ENCODE measurements around the gene TPH2. TPM values are rescaled to one million over a fixed set of nuclear protein-coding genes. Genes with fewer than 3 reads are reported as not detected.

The TPH2 gene
- total and polyA plus RNA-seq, 9 of the 15 experiments (the other 6 are each of a cell fraction or from before 2014, with no cell fraction given): 0.06 to 0.28 (median 0.14) TPM; not detected in 4

- TF ChIP-seq, protein P1, sequence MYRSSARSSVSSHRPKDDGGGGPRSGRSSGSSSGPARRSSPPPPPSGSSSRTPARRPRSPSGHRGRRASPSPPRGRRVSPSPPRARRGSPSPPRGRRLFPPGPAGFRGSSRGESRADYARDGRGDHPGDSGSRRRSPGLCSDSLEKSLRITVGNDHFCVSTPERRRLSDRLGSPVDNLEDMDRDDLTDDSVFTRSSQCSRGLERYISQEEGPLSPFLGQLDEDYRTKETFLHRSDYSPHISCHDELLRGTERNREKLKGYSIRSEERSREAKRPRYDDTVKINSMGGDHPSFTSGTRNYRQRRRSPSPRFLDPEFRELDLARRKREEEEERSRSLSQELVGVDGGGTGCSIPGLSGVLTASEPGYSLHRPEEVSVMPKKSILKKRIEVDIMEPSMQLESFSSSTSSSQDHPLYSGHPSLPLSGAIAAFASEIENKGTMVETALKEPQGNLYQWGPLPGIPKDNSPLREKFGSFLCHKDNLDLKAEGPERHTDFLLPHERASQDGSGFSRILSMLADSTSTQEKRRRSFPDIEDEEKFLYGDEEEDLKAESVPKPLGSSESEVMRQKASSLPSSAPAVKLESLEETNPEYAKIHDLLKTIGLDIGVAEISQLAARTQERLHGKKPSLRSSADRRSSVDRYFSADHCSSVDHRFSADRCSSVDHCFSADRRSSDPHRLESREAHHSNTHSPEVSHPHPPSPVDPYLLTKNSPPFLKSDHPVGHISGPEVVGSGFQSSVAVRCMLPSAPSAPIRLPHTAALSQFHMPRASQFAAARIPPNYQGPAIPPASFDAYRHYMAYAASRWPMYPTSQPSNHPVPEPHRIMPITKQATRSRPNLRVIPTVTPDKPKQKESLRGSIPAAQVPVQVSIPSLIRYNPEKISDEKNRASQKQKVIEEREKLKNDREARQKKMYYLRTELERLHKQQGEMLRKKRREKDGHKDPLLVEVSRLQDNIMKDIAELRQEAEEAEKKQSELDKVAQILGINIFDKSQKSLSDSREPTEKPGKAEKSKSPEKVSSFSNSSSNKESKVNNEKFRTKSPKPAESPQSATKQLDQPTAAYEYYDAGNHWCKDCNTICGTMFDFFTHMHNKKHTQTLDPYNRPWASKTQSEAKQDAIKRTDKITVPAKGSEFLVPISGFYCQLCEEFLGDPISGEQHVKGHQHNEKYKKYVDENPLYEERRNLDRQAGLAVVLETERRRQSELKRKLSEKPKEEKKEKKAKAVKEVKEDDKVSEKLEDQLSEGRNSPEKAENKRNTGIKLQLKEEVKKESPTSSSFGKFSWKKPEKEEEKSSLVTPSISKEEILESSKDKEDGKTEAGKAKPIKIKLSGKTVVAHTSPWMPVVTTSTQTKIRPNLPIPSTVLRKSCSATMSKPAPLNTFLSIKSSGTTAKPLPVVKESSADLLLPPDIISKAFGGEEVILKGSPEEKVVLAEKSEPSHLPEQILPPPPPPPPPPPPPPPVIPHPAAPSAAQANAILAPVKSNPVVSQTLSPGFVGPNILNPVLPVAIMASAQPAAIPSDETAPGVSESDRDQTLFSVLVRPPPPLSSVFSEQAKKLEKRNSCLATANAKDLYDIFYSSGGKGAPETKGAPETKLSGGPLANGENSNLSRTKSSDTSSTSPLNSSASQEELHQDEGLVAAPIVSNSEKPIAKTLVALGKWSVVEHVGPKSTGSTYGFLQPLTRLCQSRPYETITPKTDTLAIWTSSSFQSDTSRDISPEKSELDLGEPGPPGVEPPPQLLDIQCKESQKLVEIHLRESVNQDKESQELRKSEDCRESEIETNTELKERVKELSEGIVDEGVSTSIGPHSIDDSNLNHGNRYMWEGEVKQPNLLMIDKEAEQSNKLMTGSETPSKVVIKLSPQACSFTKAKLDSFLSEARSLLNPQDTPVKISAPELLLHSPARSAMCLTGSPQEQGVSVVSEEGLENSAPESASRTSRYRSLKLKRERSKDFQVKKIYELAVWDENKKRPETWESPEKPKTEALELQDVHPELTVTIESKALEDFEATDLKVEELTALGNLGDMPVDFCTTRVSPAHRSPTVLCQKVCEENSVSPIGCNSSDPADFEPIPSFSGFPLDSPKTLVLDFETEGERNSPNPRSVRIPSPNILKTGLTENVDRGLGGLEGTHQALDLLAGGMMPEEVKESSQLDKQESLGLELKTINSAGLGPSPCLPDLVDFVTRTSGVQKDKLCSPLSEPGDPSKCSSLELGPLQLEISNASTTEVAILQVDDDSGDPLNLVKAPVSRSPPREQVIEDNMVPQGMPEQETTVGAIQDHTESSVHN (IDR thresholded peaks at IDR 0.05; ENCODE audit: borderline replicate concordance in 1 of 2, low read depth in 1 of 2): no peak
- TF ChIP-seq DPF2 (IDR thresholded peaks at IDR 0.05) (peak; percentile 42; the same call in 1 of the 2 replicates), MAFF (IDR thresholded peaks at IDR 0.05; ENCODE audit: low read length) (peak; percentile 62), ETV1 (tag; conservative IDR thresholded peaks at IDR 0.05; ENCODE audit: low read depth) (no peak), TFAM (CRISPR knock-in tag; conservative IDR thresholded peaks at IDR 0.05) (no peak), PBX2 (CRISPR knock-in tag; IDR thresholded peaks at IDR 0.05; ENCODE audit: low read depth) (no peak), PBX2 (tag; conservative IDR thresholded peaks at IDR 0.05; ENCODE audit: low read depth) (no peak), FOXM1 (IDR thresholded peaks at IDR 0.05; ENCODE audit: low read depth) (0 out of 2 replicates have a peak, but pooled peaks have one; percentile 21), FOXM1 (CRISPR knock-in tag; IDR thresholded peaks at IDR 0.05; ENCODE audit: low read depth) (no peak)
Measured at GRCh38 chr12:71935594-71935993, 3.1 kb upstream of the TPH2 start (continued).

Measured in K562 (cell line).